Activated naive CD4-positive, alpha-beta T cell treated with Interleukin-2 at 50 U/mL for 16 hours (primary cell): Measurements from ENCODE around the gene CLDN10.
"Not testable (repeated sequence)": the region's sequence is repeated elsewhere in the genome, so short reads cannot be mapped to it uniquely, and the experiment has no call there.

Source experiments
- DNase-seq: peaks from one replicate; pipeline ENCODE4 v3.0.0-alpha.2; 2020

Gene CLDN10

GRCh38 chr13:95541911-95542474 lies 10.5 kb upstream of the CLDN10 start:
- no peak for DNase-seq

DNA sequence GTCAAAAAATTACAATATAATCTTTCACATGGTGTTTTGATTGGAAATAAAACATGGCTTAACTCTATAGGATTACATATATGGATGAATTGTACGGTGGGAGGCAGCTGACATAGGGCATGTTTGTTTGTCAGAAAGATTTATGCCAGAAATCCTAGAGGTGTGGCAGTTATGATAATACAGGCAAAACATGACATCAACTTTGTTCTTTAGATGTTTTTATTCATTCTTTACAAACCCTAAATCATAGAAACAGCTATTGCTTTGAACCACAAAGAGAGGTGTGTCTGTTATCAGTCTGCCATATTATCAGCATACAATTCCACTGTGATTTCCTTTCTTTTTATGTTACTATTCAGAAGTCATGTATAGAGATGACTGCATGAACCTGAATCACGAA lies 8.2 kb upstream of the CLDN10 start:
- DNase-seq = no peak

DNA sequence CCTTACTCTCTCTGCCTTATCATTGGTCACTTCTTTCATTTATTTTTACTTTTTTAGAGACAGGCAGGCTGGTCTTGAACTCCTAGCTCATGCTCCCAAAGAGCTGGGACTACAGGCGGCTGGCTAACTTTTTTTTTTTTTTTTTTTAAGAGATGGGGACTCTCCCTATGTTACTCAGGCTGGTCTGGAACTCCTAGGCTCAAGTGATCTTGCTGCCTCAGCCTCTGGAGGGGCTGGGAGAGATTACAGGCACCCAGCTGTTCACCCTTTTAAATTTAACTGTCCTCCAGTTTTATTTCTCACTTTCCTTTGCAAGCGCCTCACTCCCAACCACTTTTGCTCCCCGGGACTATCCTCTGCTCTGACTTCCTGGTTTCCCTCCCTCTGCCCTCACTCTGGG lies 5.6 kb upstream of the CLDN10 start:
- DNase-seq = no peak

DNA sequence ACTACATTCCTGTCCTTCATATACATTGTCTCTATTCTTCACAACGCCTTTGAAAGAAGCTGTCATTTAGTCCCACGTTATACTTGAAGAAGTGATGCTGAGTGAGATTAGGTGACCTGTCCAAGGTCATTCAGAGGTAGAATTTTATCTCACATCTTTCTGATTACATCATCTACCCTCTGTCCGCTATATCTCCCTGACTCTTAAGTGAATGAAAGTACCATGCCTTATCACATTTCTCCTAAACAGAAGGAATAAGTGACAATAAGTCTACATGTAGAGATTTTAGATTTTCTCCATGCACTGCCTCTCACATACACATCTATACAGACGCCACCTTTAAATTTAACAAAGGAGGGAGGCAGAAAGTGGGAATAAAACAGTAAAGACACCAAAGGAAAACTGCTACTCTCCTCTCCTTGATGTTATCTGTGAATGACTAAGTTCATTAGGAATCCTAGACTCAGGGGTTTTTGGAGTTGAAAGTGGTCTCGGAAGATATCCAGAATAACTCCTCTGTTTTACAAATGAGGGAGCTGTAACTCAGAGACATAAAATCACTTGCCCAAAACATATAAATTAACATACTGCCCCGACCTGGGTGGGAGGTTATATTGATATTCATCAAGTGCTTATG lies 4.9 kb upstream of the CLDN10 start:
- DNase-seq = no peak

- no peak for DNase-seq
Observed at GRCh38 chr13:95552208-95552538, 347 bp upstream of the CLDN10 start.

DNA sequence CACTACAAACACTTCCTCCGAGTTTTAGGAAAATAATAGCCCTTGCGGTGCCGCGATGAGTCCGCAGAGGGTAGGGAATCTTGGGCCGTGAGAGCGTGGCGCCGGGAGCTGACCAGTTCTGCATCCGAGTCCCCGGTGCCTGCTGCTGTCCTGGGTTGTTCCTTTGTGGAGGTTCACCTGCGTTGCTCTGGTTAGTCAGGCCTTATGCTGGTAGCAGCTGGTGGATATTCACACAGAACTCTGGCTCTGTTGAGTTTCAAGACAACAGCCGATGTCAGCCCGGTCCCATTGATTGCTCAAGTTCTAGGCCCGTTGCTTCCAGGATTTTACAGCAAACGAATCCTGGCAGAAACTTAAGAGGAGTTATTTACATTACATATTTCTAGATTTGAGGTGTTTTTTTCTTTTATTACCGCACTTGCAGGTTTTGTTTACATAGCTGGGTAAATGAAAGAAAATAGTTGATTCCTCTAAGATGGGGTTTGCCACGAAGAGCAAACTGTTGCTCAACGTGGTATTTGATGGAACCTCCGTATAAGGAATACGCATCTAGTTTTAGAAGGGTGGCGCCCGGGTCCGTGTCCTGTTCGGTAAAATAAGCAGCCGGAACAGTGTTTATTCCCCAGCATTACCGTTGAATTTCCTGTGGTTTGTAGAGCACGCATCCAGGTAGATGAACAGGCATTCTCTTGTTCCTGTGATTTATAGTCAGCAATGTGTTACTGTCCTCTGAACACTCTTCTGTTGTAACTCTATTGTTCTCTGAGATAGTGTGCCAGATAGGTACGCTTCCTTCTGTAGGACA lies 1.3 kb downstream of the CLDN10 start:
- DNase-seq = no peak

- no peak for DNase-seq
Observed at GRCh38 chr13:95557013-95557412, 4.5 kb downstream of the CLDN10 start.

GRCh38 chr13:95559100-95559499 lies 6.6 kb downstream of the CLDN10 start:
- no peak for DNase-seq

GRCh38 chr13:95560387-95560786 lies 7.9 kb downstream of the CLDN10 start:
- DNase-seq = no peak

- DNase-seq = no peak
Observed at GRCh38 chr13:95564091-95564490, 11.6 kb downstream of the CLDN10 start.

DNA sequence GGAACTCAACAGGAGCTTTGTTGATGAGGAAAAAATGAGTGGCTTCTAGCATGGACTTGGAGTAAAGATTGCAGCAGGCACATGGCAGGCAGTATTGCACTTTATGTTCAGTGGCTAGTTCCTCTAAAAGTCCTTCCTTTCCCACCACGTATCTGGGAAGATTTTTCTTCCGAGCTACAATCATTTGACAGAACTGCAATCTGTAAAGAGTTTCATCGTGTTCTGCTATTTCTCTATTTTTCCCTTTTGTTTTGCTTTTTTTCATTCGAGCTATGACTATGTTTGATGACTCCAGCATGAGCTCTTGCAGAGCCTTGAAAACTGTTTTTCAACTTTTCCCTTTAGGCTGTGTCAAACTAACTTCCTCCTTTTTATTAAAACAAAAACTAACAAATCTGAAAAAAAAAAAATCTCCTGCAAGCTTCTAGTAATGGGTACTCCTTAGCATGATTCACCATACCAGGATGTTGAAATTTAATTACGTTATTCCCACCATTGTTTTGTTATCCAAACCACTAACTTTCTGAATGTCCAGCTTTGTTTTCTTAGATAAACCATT lies 12.3 kb downstream of the CLDN10 start:
- no peak for DNase-seq

- DNase-seq = not testable (repeated sequence)
Observed at GRCh38 chr13:95565758-95566157, 13.2 kb downstream of the CLDN10 start.

- no peak for DNase-seq
Observed at GRCh38 chr13:95568131-95568530, 15.6 kb downstream of the CLDN10 start.

DNA sequence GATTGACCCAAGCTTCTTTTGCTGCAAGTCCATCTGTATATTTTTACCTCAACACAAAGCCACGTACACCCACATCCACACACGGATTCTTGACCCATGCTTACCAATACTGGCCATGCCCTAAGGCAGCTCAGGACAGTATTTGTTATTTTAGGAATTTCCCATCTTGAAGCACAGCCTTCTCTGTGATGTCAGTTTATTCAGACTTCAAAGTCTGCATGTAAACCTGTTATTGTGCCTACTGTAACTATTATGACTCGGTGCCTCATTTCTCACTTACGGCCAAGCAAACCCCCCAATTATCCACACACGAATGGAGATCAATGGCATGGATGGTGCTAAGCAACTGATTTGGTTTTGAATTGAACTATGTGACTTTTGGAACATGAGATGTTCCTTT lies 17.5 kb downstream of the CLDN10 start:
- no peak for DNase-seq

GRCh38 chr13:95571941-95572340 lies 19.4 kb downstream of the CLDN10 start:
- DNase-seq = no peak

GRCh38 chr13:95573221-95573620 lies 20.7 kb downstream of the CLDN10 start:
- DNase-seq = no peak

DNA sequence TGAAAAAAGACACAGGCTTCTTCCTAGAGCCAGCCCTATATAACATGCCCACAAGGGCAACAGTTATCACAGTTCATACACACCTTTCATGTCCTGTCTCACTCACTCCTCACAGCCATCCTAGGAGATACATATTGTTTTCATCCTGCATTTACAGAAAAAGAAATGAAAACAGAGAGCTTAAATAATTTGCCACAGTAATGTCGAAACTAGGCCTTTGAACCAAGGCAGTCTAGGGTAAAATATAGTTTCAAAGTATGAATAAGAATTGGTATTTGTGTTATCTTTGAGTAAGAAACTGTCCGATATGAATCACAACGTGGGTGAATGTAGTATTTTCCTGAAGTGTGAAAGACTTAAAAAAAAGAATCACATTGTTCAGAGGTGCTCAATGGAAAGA lies 26.8 kb downstream of the CLDN10 start:
- DNase-seq = no peak

- no peak for DNase-seq
Observed at GRCh38 chr13:95585867-95586266, 33.3 kb downstream of the CLDN10 start.

GRCh38 chr13:95588134-95588533 lies 35.6 kb downstream of the CLDN10 start:
- DNase-seq = no peak

GRCh38 chr13:95588721-95589120 lies 36.2 kb downstream of the CLDN10 start:
- no peak for DNase-seq

DNA sequence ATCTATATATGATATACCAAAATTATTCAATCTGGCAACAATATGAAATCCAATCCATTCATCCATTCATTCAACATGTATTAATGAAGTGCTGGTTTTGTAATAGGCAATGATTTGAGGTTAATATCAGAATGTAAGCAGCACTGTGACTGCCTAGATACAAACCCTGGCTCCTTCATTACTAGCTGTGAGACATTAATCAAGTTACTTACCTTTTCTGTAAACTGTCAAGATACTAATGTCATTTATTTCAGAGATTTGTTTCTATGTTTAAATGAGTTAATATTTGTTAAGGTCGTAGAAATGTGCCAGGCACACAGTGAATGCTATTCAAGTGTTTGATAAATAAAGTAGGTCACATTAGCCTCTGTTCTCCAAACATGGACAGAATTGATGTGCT lies 40.9 kb downstream of the CLDN10 start:
- no peak for DNase-seq

DNA sequence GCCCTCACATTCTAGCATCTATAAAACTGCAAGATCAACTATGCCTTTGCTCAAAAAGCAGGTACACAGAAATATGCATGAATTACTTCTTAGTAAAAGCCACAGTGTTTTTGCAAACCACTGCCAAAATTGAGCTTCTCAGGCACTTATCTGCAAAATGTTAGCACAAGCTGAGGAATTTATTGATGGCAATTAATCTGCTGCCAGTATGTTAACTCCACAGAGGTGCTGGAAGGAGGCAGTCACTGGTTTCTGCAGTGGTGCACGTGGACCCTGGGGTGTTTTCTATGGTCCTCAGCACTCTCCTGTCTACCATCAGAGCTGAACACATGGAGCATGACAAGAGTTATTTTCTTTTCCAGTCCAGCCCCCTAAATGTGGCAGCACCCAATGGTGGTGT lies 44.2 kb downstream of the CLDN10 start:
- DNase-seq = no peak

- DNase-seq = no peak
Observed at GRCh38 chr13:95601216-95601615, 48.7 kb downstream of the CLDN10 start.

DNA sequence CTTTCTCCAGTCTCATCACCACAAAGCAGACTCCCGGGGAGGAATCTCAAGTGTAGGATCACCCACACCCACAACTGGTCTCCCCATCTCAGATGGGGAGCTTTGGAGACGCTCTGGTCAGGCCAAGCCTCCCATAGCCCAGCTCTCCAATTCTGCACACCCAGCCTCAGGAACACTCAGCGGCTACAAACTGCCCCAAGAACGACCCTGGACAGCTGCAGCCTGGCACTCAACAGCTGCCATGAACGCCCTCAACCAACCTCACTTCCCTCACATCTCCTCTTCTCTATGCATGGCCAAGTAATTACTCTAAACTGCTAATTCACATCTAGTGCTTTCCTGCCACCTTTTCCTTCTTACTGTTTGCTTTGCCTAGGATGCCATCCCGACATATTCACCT lies 49.4 kb downstream of the CLDN10 start:
- no peak for DNase-seq
